D721Med (cell line): ENCODE measurements around the gene ZNF575.

Source experiments
- DNase-seq: peaks from one replicate; pipeline ENCODE4 v3.0.0; 2011; ENCODE audit warnings: low spot score; ENCODE audit not compliant: insufficient read length
- FAIRE-seq: peaks from 2 replicates; lab custom pipeline; 2011; peaks lifted over from hg19 to GRCh38; lab: Jason Lieb, UNC
- CTCF ChIP-seq: IDR thresholded peaks from 2 replicates; pipeline ENCODE4 v1.5.1; 2012; ENCODE audit warnings: mild to moderate bottlenecking, control low read depth; ENCODE audit not compliant: insufficient read depth; ENCODE audit errors: missing control alignments

Gene ZNF575

GRCh38 chr19:43532962-43533545 lies at the start of gene ZNF575:
TSS of gene ZNF575 (plus strand) at chr19:43533188. CDS start at chr19:43534423, 1,235 bp downstream.
- no peak for FAIRE-seq
- DNase-seq, result peak; percentile 55
- TF ChIP-seq CTCF, result no peak

- FAIRE-seq, result no peak
- DNase-seq, result no peak
- TF ChIP-seq CTCF, result no peak
These were observed 49.7 kb upstream of the ZNF575 start for GRCh38 chr19:43483281-43483680.

GRCh38 chr19:43485951-43486350 lies 47.0 kb upstream of the ZNF575 start:
- DNase-seq, result no peak
- TF ChIP-seq CTCF, result no peak
- no peak for FAIRE-seq

- FAIRE-seq, result no peak
- no peak for TF ChIP-seq CTCF
- no peak for DNase-seq
These were observed 46.6 kb upstream of the ZNF575 start for GRCh38 chr19:43486412-43486811.

- FAIRE-seq, result no peak
- no peak for DNase-seq
- no peak for TF ChIP-seq CTCF
These were observed 44.8 kb upstream of the ZNF575 start for GRCh38 chr19:43488179-43488578.

- FAIRE-seq (no peak), DNase-seq (no peak)
- no peak for TF ChIP-seq CTCF
These were observed 43.7 kb upstream of the ZNF575 start for GRCh38 chr19:43489310-43489709.

GRCh38 chr19:43489979-43490599 lies 42.9 kb upstream of the ZNF575 start:
- TF ChIP-seq CTCF, result no peak
- DNase-seq, result no peak
- FAIRE-seq, result no peak
